Measurements from ENCODE around the gene ARRB1. TPM values are rescaled to one million over a fixed set of nuclear protein-coding genes. Genes with fewer than 3 reads are reported as not detected.

Gene ARRB1
- total RNA-seq, 1 experiment from 2014 or later: 44.6 TPM

- DNase-seq (ENCODE audit: low spot score): no peak
- in situ Hi-C loops (cut with HindIII; ENCODE audit: low sequenced_read_pairs): no loop called here
Measured at GRCh38 chr11:75267171-75267970, 84.1 kb downstream of the ARRB1 start.

GRCh38 chr11:75265851-75266531, 85.5 kb downstream of the ARRB1 start:
- in situ Hi-C loops (cut with HindIII; ENCODE audit: low sequenced_read_pairs): no loop called here
- no peak for DNase-seq (ENCODE audit: low spot score)

GRCh38 chr11:75264971-75265370, 86.5 kb downstream of the ARRB1 start:
- in situ Hi-C loops (cut with HindIII; ENCODE audit: low sequenced_read_pairs): no loop called here
- no peak for DNase-seq (ENCODE audit: low spot score)

- no peak for DNase-seq (ENCODE audit: low spot score)
- in situ Hi-C loops (cut with HindIII; ENCODE audit: low sequenced_read_pairs): no loop called here
Measured at GRCh38 chr11:75264356-75264755, 87.1 kb downstream of the ARRB1 start.

- in situ Hi-C loops (cut with HindIII; ENCODE audit: low sequenced_read_pairs): no loop called here
- no peak for DNase-seq (ENCODE audit: low spot score)
Measured at GRCh38 chr11:75263944-75264349, 87.5 kb downstream of the ARRB1 start.

- in situ Hi-C loops (cut with HindIII; ENCODE audit: low sequenced_read_pairs): no loop called here
- DNase-seq (ENCODE audit: low spot score): no peak
Measured at GRCh38 chr11:75262961-75263852, 88.3 kb downstream of the ARRB1 start.

- DNase-seq (ENCODE audit: low spot score): no peak
- in situ Hi-C loops (cut with HindIII; ENCODE audit: low sequenced_read_pairs): no loop called here
Measured at GRCh38 chr11:75262436-75262835, 89.0 kb downstream of the ARRB1 start.

- DNase-seq (ENCODE audit: low spot score): no peak
- in situ Hi-C loops (cut with HindIII; ENCODE audit: low sequenced_read_pairs): no loop called here
Measured at GRCh38 chr11:75261902-75262361, 89.5 kb downstream of the ARRB1 start.

- no peak for DNase-seq (ENCODE audit: low spot score)
- in situ Hi-C loops (cut with HindIII; ENCODE audit: low sequenced_read_pairs): no loop called here
Measured at GRCh38 chr11:75260396-75261170, 90.9 kb downstream of the ARRB1 start.

- DNase-seq (ENCODE audit: low spot score): no peak
- in situ Hi-C loops (cut with HindIII; ENCODE audit: low sequenced_read_pairs): no loop called here
Measured at GRCh38 chr11:75254326-75254725, 97.1 kb downstream of the ARRB1 start.

- in situ Hi-C loops (cut with HindIII; ENCODE audit: low sequenced_read_pairs): no loop called here
- no peak for DNase-seq (ENCODE audit: low spot score)
Measured at GRCh38 chr11:75249704-75250103, 101.8 kb downstream of the ARRB1 start.

GRCh38 chr11:75248924-75249256, 102.6 kb downstream of the ARRB1 start:
- in situ Hi-C loops (cut with HindIII; ENCODE audit: low sequenced_read_pairs): no loop called here
- DNase-seq (ENCODE audit: low spot score): no peak

- in situ Hi-C loops (cut with HindIII; ENCODE audit: low sequenced_read_pairs): no loop called here
- DNase-seq (ENCODE audit: low spot score): no peak
Measured at GRCh38 chr11:75246671-75247350, 104.7 kb downstream of the ARRB1 start.

GRCh38 chr11:75246006-75246670, 105.3 kb downstream of the ARRB1 start:
- no peak for DNase-seq (ENCODE audit: low spot score)
- in situ Hi-C loops (cut with HindIII; ENCODE audit: low sequenced_read_pairs): no loop called here

GRCh38 chr11:75245356-75246005, 106.0 kb downstream of the ARRB1 start:
- in situ Hi-C loops (cut with HindIII; ENCODE audit: low sequenced_read_pairs): no loop called here
- no peak for DNase-seq (ENCODE audit: low spot score)

- no peak for DNase-seq (ENCODE audit: low spot score)
- in situ Hi-C loops (cut with HindIII; ENCODE audit: low sequenced_read_pairs): no loop called here
Measured at GRCh38 chr11:75244052-75244814, 107.2 kb downstream of the ARRB1 start.
